ENCODE results near the gene HDAC1. TPM values are rescaled to one million over a fixed set of nuclear protein-coding genes. Genes with fewer than 3 reads are reported as not detected.

The HDAC1 gene
- polyA plus RNA-seq, 1 of the 3 experiments (the other 2 are of a cell fraction), result 172 TPM

GRCh38 chr1:32356478-32356877, 64.6 kb downstream of the HDAC1 start (continued):
- TF ChIP-seq USF2 (IDR thresholded peaks at IDR 0.05; ENCODE audit: borderline replicate concordance, low read depth, low read length) (no peak), GATA2 (CRISPR knock-in tag; IDR thresholded peaks at IDR 0.05) (no peak), RCOR1 (IDR thresholded peaks at IDR 0.05; ENCODE audit: low read length) (no peak), GABPA (IDR thresholded peaks at IDR 0.05; ENCODE audit: low read depth) (no peak), YY1 (IDR thresholded peaks at IDR 0.05; ENCODE audit: low read depth) (no peak), MXI1 (IDR thresholded peaks at IDR 0.05; ENCODE audit: low read depth, low read length) (no peak)

GRCh38 chr1:32357614-32358013, 65.7 kb downstream of the HDAC1 start:
- Histone ChIP-seq H3K4me2 (no peak overlapping the region), H3K27ac (ENCODE audit: low read depth in 2 of 2, low read length in 1 of 2) (no peak overlapping the region), H3K79me2 (ENCODE audit: insufficient read depth) (no peaks in the 10 kb centered on the region; the same call in 1 of the 2 replicates), H3K9me2 (no peaks in the 10 kb centered on the region), H3K36me3 (replicated peaks in 1 of 2; ENCODE audit: control insufficient read depth in 1 of 2, insufficient read depth in 2 of 2, low read length in 1 of 2) (peaks cover 0 to 9% of the 10 kb centered on the region in 2 experiments), H2AFZ (ENCODE audit: low read depth) (no peak overlapping the region), H3F3A (replicated peaks; ENCODE audit: insufficient read depth) (peaks cover 8% of the 10 kb centered on the region), H3K4me1 (ENCODE audit: control insufficient read depth in 1 of 2, insufficient read depth in 2 of 2, low read depth in 1 of 2, low read length in 1 of 2) (peaks cover 0 to 2% of the 10 kb centered on the region in 2 experiments; a peak in 1 of 4 replicates), H4K20me1 (ENCODE audit: insufficient read depth) (no peaks in the 10 kb centered on the region), H3K27me3 (ENCODE audit: insufficient read depth) (no peaks in the 10 kb centered on the region), H3K9me3 (no peaks in the 10 kb centered on the region), H3K4me3 (ENCODE audit: low read depth in 2 of 2, low read length in 1 of 2) (no peak overlapping the region), H3K9ac (no peak overlapping the region)
- TF ChIP-seq PBX3 (IDR thresholded peaks at IDR 0.05) (no peak), GATA2 (CRISPR knock-in tag; IDR thresholded peaks at IDR 0.05) (no peak), CTCF (IDR thresholded peaks at IDR 0.05) (no peak), JUND (IDR thresholded peaks at IDR 0.05) (no peak), EP300 (IDR thresholded peaks at IDR 0.05; ENCODE audit: borderline replicate concordance in 1 of 2, low read depth in 1 of 2, low read length in 1 of 2) (no peak), MEF2A (IDR thresholded peaks at IDR 0.05; ENCODE audit: borderline replicate concordance, low read depth) (no peak), IRF3 (IDR thresholded peaks at IDR 0.05; ENCODE audit: low read depth, low read length) (no peak), USF2 (IDR thresholded peaks at IDR 0.05; ENCODE audit: borderline replicate concordance, low read depth, low read length) (no peak), SMC3 (IDR thresholded peaks at IDR 0.05; ENCODE audit: low read depth, low read length) (no peak), SIN3A (IDR thresholded peaks at IDR 0.05; ENCODE audit: borderline replicate concordance, low read depth, low read length) (no peak), RAD21 (IDR thresholded peaks at IDR 0.05; ENCODE audit: low read length) (no peak), RFX5 (IDR thresholded peaks at IDR 0.05; ENCODE audit: low read length) (no peak), MXI1 (IDR thresholded peaks at IDR 0.05; ENCODE audit: low read depth, low read length) (no peak), RCOR1 (IDR thresholded peaks at IDR 0.05; ENCODE audit: low read length) (no peak), GABPA (IDR thresholded peaks at IDR 0.05; ENCODE audit: low read depth) (no peak), FOXM1 (IDR thresholded peaks at IDR 0.05; ENCODE audit: low read depth) (no peak)
- ChIA-PET POLR2A (interaction anchor here (1.5 kb wide), 1 partner anchor 19 kb away, joined by 5 read pairs; no protein-coding TSS in a partner anchor), CTCF (no interaction called here)
- 82% methylated on average over 6 of the region's 6 CpGs for WGBS (ENCODE audit: low lambda C conversion rate)
- DNase-seq, result no peak
